ENCODE results near the gene TNKS1BP1. TPM values are rescaled to one million over a fixed set of nuclear protein-coding genes. Genes with fewer than 3 reads are reported as not detected.
A peak's percentile ranks its signal among the peaks of the same experiment; 100 is the strongest.

TNKS1BP1 gene
- polyA plus RNA-seq, 6 donors from 2014 or later, result 1.1 to 3.8 (median 2.9) TPM; not detected in 1

GRCh38 chr11:57310630-57311086, 14.1 kb downstream of the TNKS1BP1 start:
- no peak for DNase-seq
- peak overlapping the region in 4 of 8 donors; percentile 22 to 76 (median 57) for H3K4me3 Mint-ChIP-seq
- H3K4me1 Mint-ChIP-seq, result peaks cover 5 to 19% (median 11%) of the 10 kb centered on the region in 3 donors
- H3K9me3 Mint-ChIP-seq, result no peaks in the 10 kb centered on the region
- ATAC-seq (ENCODE audit: low read depth in 2 of 2), result no peak
- H3K36me3 Mint-ChIP-seq, result peaks cover 0 to 7% of the 10 kb centered on the region in 2 donors
- no peak overlapping the region for H3K27ac Mint-ChIP-seq
- peaks cover 7 to 8% (median 7%) of the 10 kb centered on the region in 3 donors for H3K27me3 Mint-ChIP-seq

DNA sequence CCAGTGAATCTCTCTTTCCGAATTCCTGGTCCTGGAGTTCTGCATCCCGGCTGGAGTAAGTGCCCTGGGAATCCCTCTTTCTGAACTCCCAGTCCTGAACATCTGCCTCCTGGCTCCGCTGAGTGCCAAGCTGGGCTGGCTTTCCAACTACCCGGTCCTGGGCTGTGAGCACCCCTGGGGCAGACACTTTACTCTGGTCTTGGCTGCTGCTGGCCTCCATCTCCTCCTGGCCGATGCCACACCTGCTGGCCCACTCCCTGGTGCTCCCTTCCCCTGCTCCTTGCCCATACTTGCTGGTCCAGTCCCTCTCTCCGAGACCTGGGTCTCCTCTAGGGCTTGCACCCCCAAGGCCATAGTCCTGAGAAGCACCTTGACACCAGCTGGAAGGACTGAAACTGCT, 14.7 kb downstream of the TNKS1BP1 start:
- Mint-ChIP-seq H3K27me3 (peaks cover 7 to 8% (median 7%) of the 10 kb centered on the region in 3 donors), H3K27ac (peak overlapping the region in 1 of 6 donors; percentile 20), H3K4me3 (no peak overlapping the region), H3K4me1 (peaks cover 5 to 19% (median 11%) of the 10 kb centered on the region in 3 donors), H3K36me3 (peaks cover 0 to 7% of the 10 kb centered on the region in 2 donors), H3K9me3 (no peaks in the 10 kb centered on the region)
- ATAC-seq (ENCODE audit: low read depth in 2 of 2), result no peak
- no peak for DNase-seq

GRCh38 chr11:57309106-57310059, 15.4 kb downstream of the TNKS1BP1 start:
- peak overlapping the region in 1 of 6 donors; percentile 14 for H3K27ac Mint-ChIP-seq
- ATAC-seq (ENCODE audit: low read depth in 2 of 2) (no peak), DNase-seq (no peak)
- H3K27me3 Mint-ChIP-seq, result peaks cover 7 to 8% (median 7%) of the 10 kb centered on the region in 3 donors
- H3K4me3 Mint-ChIP-seq, result peak overlapping the region in 1 of 8 donors; percentile 6
- H3K9me3 Mint-ChIP-seq, result no peaks in the 10 kb centered on the region
- H3K4me1 Mint-ChIP-seq, result peaks cover 5 to 19% (median 11%) of the 10 kb centered on the region in 3 donors
- H3K36me3 Mint-ChIP-seq, result peaks cover 0 to 7% of the 10 kb centered on the region in 2 donors

DNA sequence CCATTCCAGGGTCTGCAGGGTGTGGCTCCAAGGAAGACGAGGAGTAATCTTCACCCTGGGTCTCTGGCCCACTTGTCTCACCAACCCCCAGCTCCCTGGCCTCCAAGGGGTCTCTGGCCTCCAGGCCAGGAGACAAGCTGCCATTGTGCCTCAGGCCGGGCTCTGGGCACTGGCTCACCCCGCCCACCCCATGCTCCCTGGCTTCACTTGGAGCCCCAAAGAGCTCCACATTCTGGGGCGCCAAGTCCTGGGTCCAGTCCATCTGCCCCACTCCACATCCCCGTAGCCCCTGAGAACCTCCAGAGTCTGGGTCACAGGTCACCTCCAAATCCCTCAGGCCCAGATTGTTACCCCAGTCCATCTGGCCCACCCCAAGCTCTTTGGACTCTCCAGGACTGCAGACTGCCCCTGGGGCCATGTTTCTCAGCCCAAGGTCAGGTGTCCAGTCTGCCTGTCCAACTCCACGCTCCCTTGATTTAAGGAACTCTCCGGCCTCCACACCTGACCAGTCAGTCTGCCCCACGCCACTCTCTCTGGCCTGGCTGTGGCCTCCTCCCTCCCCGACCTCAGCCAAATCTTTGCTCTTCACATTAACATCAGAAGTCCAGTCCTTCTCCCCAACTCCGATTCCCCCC, 16.2 kb downstream of the TNKS1BP1 start:
- peak overlapping the region in 2 of 6 donors; percentile 62 to 72 for H3K27ac Mint-ChIP-seq
- H3K4me3 Mint-ChIP-seq, result no peak overlapping the region
- DNase-seq (no peak), ATAC-seq (ENCODE audit: low read depth in 2 of 2) (no peak)
- H3K27me3 Mint-ChIP-seq, result peaks cover 7 to 8% (median 7%) of the 10 kb centered on the region in 3 donors
- no peaks in the 10 kb centered on the region for H3K9me3 Mint-ChIP-seq
- H3K36me3 Mint-ChIP-seq, result peaks cover 0 to 7% of the 10 kb centered on the region in 2 donors
- H3K4me1 Mint-ChIP-seq, result peaks cover 5 to 19% (median 11%) of the 10 kb centered on the region in 3 donors

DNA sequence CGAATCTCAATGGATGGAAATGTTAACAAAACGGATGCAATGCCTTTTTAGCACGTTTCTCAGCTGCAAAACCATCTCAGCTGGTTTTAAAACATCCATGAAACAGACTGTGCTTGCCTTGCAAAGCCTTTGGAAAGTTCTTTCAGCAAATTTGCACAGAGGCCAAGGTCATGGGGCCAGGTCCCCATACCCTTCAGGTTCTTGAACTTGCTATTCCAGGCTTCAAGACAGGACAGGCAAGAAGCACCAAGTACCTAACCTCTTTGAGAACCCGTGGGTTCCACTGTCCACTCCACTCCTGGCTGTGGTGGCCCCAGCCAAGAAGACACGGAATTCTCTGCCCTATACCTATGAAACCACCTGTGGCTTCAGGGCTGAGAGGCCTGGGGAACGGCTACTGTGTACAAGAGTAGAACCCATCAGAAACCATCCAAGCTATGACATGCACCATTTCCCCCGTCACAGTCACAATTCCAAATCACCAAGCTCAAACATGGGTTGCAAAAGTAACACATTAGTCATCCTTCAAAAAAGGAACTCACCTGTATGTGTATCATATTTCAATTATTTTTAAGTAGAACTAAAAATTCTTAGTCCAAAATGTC, 17.0 kb downstream of the TNKS1BP1 start:
- Mint-ChIP-seq H3K36me3 (peaks cover 0 to 7% of the 10 kb centered on the region in 2 donors), H3K9me3 (no peaks in the 10 kb centered on the region), H3K4me3 (no peak overlapping the region), H3K27ac (peak overlapping the region in 1 of 6 donors; percentile 70), H3K4me1 (peaks cover 5 to 19% (median 11%) of the 10 kb centered on the region in 3 donors), H3K27me3 (peaks cover 7 to 8% (median 7%) of the 10 kb centered on the region in 3 donors)
- DNase-seq, result no peak
- no peak for ATAC-seq (ENCODE audit: low read depth in 2 of 2)

DNA sequence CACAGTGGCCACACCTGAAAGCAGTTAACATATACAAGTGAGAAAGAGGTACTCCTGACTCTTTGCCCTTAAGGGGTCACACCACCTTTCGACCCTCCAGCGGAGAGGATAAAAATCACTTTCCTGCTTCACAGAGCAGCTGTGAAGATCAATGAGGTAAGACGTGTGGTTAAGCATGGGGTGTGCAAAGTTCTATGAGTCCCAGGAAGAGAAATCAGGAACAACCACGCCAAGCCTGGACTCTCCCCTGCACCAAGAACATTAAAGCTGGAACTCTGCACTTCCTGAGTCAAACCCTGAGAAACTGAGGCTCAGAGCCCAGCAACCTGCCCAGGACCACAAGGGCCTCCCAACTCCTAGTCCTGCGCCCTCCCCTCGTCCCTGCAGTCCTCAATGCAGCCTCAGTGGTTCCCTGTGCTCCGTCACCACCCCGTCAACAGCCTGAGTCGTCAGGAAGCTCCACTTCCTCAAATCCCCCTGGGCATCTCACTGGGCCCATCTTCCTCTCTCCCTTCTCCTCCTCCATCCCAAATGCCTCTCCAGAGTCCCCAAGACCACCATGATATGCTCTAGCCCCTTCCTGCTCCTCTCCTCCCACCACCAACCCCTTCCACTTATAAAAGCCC, 17.7 kb downstream of the TNKS1BP1 start:
- H3K27me3 Mint-ChIP-seq, result peaks cover under 1 to 4% (median 2%) of the 10 kb centered on the region in 3 donors
- DNase-seq (no peak), ATAC-seq (ENCODE audit: low read depth in 2 of 2) (no peak)
- H3K9me3 Mint-ChIP-seq, result no peaks in the 10 kb centered on the region
- peaks cover under 1 to 17% (median 7%) of the 10 kb centered on the region in 3 donors for H3K4me1 Mint-ChIP-seq
- peaks cover 0 to 9% of the 10 kb centered on the region in 2 donors for H3K36me3 Mint-ChIP-seq
- peak overlapping the region in 3 of 6 donors; percentile 7 to 70 (median 34) for H3K27ac Mint-ChIP-seq
- H3K4me3 Mint-ChIP-seq, result peak overlapping the region in 1 of 8 donors; percentile 53

DNA sequence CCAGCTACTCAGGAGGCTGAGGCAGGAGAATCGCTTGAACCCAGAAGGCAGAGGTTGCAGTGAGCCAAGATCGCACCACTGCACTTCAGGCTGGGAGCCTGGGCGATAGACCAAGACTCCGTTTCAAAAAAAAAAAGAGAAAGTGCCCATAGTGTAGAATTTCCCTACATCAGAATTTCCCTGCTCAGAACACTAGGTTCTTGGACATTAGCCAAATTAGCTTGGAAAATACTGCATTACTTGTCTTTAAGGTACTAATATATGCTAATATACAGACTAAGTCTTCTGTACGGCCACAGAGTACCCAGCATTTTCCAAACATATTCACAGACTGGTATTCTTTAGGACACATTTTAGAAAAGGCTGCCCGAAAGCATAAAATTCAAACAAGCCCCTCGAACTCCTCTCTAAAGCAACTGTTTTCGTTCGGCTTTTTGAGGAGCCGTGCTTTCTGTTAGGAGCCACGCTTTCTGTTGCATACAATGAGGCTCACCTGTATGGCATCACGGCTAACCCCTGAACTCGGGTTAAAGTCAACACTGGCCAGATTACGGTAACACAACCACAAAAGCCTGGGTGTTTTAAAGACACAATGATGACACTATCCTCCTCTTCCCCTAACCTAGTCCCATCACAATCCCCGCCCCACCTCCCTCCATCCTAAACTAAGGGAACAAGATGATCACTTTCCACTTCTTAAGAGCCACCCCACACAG, 18.4 kb downstream of the TNKS1BP1 start:
- DNase-seq (no peak), ATAC-seq (ENCODE audit: low read depth in 2 of 2) (no peak)

GRCh38 chr11:57305523-57305922, 19.2 kb downstream of the TNKS1BP1 start:
- ATAC-seq (ENCODE audit: low read depth in 2 of 2) (no peak), DNase-seq (no peak)
- no peak overlapping the region for H3K4me3 Mint-ChIP-seq
- H3K36me3 Mint-ChIP-seq, result peaks cover 0 to 24% of the 10 kb centered on the region in 2 donors
- peaks cover 0 to 6% (median 6%) of the 10 kb centered on the region in 3 donors for H3K4me1 Mint-ChIP-seq
- no peaks in the 10 kb centered on the region for H3K9me3 Mint-ChIP-seq
- H3K27me3 Mint-ChIP-seq, result no peaks in the 10 kb centered on the region
- H3K27ac Mint-ChIP-seq, result no peak overlapping the region

More for the DNA sequence above, 18.4 kb downstream of the TNKS1BP1 start:
- Mint-ChIP-seq H3K9me3 (no peaks in the 10 kb centered on the region), H3K27ac (no peak overlapping the region), H3K4me3 (no peak overlapping the region), H3K36me3 (peaks cover 0 to 16% of the 10 kb centered on the region in 2 donors), H3K27me3 (no peaks in the 10 kb centered on the region), H3K4me1 (peaks cover 0 to 10% (median 6%) of the 10 kb centered on the region in 3 donors)

GRCh38 chr11:57303990-57304579, 20.7 kb downstream of the TNKS1BP1 start:
- DNase-seq (no peak), ATAC-seq (ENCODE audit: low read depth in 2 of 2) (no peak)
- Mint-ChIP-seq H3K4me1 (peaks cover 0 to 6% (median 4%) of the 10 kb centered on the region in 3 donors), H3K36me3 (peaks cover 7 to 32% of the 10 kb centered on the region in 2 donors), H3K9me3 (peaks cover 0 to 6% (median 4%) of the 10 kb centered on the region in 7 donors), H3K27me3 (no peaks in the 10 kb centered on the region), H3K27ac (no peak overlapping the region), H3K4me3 (peak overlapping the region in 1 of 8 donors; percentile 64)

GRCh38 chr11:57303280-57303989, 21.3 kb downstream of the TNKS1BP1 start:
- H3K9me3 Mint-ChIP-seq, result peaks cover 0 to 12% (median 10%) of the 10 kb centered on the region in 7 donors

DNA sequence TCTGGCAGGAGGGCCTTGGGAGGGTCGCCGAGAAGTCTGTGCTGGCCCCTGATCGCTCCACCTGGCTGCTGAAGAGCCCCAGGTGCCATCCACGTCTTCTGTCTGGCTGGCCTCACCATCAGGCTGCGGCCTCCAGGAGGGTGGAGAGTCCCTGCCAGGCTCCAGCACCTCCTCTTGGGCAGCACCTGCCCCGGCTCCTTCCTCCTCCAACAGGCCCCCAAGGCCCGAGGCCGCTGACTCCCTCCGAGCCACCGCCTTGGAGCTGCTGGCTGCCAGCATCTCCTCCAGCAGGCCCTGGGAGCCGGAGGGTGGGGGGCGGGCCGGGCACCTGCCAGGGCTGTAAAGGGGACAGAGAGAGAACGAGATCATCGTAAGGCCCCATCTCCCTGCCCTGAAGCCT, 22.3 kb downstream of the TNKS1BP1 start:
- no peak for ATAC-seq (ENCODE audit: low read depth in 2 of 2)
- no peak overlapping the region for H3K27ac Mint-ChIP-seq
- H3K27me3 Mint-ChIP-seq, result no peaks in the 10 kb centered on the region
- H3K36me3 Mint-ChIP-seq, result peaks cover 7 to 35% of the 10 kb centered on the region in 2 donors
- DNase-seq, result no peak
- H3K4me3 Mint-ChIP-seq, result no peak overlapping the region
- H3K4me1 Mint-ChIP-seq, result peaks cover 0 to 6% (median 2%) of the 10 kb centered on the region in 3 donors
- peaks cover 0 to 20% (median 12%) of the 10 kb centered on the region in 7 donors for H3K9me3 Mint-ChIP-seq

More at GRCh38 chr11:57303280-57303989, 21.3 kb downstream of the TNKS1BP1 start:
- ATAC-seq (ENCODE audit: low read depth in 2 of 2), result no peak
- H3K4me1 Mint-ChIP-seq, result peaks cover 0 to 6% (median 4%) of the 10 kb centered on the region in 3 donors
- no peak overlapping the region for H3K4me3 Mint-ChIP-seq
- H3K27ac Mint-ChIP-seq, result no peak overlapping the region
- no peak for DNase-seq
- H3K36me3 Mint-ChIP-seq, result peaks cover 7 to 35% of the 10 kb centered on the region in 2 donors
- H3K27me3 Mint-ChIP-seq, result no peaks in the 10 kb centered on the region
